HG02642 (cell line): Measurements from ENCODE around the gene UBASH3B.
"Not testable (repeated sequence)": the region's sequence is repeated elsewhere in the genome, so short reads cannot be mapped to it uniquely, and the experiment has no call there.

ENCODE experiments used
- ATAC-seq: cut with Tn5 transposase; IDR thresholded peaks from one replicate; pipeline ENCODE4 v1.9.1; 2021; ENCODE audit warnings: mild to moderate bottlenecking; ENCODE audit not compliant: unreplicated experiment, poor library complexity

The UBASH3B gene

DNA sequence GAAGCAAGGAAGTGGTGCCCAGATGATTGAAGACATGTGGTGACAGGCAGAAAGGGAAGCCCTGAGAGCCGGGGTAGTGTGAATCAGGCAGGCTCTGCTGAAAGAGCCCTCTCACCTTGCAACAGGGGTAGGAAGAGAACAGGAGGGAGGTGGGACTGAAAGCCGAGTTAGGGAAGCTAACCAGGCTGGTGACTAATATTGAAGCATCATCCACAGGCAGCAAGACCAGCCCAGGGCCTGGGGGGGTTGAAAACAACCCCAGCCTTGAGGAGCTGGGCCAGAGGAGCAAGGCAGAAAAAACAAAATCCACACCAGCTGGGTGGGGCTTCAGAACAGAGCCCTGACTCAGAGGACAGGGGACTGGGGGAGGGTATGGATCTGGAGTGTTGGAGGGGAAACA, 147.8 kb downstream of the UBASH3B start:
- no peak for ATAC-seq

GRCh38 chr11:122803716-122804115, 148.2 kb downstream of the UBASH3B start:
- no peak for ATAC-seq

DNA sequence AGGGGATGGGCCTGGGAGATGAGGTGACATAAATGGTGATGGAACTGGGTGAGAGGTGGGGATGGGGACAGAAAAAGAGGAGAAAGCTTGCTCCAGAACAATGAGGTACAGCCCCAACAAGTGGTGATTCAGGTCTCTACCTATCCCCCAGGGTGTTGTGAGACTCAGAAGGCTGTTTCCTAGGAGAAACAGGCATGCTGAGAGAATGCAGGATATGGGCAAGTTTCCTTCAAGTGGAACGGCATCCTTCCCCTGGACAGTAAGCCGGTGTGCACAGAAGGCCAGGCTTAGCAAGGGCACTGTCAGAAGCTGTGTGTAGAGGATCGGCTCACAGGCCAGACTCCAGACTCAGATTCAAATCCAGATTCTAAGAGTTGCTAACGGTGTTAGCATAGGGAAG, 148.6 kb downstream of the UBASH3B start:
- no peak for ATAC-seq

DNA sequence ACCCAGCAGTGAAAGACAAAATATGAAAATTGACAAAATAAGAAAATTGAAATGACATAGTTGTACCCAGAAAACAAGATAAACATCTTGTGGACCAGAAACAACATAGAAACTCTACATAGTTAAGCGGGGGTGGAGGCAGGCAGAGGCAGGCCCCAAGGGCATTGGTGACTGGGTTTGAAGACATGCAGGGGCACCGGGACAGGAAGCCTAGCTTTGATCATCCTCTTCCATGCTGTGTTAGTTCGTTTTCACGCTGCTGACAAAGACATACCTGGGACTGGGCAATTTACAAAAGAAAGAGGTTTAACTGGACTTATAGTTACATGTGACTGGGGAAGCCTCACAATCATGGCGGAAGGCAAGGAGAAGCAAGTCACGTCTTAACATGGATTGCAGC, 149.3 kb downstream of the UBASH3B start:
- ATAC-seq = no peak

- ATAC-seq = no peak
Observed at GRCh38 chr11:122807731-122808477, 152.4 kb downstream of the UBASH3B start.

DNA sequence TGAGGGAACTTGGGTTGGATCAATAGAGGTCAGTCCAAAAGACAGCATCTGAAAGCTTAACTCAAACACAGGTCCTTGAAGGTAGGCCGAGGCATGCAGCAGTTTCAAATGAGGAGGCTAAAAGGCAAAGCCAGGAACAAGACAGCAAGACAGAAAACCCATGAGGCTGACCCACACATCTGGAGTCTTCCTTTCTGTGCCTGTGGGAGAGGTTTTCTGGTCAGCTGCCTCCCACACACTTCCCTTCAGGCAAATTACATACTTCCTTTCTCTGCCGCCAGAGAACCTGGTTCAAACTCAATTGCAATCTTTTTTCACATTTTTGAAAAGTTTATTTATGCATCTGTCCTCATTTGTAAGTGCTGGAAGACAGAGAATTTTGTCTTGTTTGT, 153.0 kb downstream of the UBASH3B start:
- ATAC-seq = peak; percentile 88

GRCh38 chr11:122809866-122810265, 154.3 kb downstream of the UBASH3B start:
- ATAC-seq = no peak

GRCh38 chr11:122811721-122812120, 156.2 kb downstream of the UBASH3B start:
- ATAC-seq = no peak

GRCh38 chr11:122812638-122813037, 157.1 kb downstream of the UBASH3B start:
- ATAC-seq = no peak

GRCh38 chr11:122813176-122813893, 157.8 kb downstream of the UBASH3B start:
- ATAC-seq = no peak

DNA sequence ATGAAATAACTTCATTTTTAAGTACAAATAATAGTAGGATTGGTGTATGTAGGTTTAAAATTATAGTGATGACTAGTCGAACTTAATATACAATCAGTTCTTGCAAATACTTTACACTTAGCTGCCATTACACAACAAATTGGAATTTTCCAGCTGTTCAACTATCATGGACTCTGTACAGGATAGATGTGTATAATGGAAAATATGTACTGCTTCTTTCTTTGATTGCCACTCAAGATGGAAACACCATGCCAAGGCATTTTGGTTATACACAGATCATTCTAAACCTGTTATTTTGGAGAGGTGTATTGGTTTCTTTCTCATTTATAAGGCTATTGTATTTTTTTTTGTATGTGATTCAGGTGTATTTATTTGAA, 158.4 kb downstream of the UBASH3B start:
- ATAC-seq = no peak

DNA sequence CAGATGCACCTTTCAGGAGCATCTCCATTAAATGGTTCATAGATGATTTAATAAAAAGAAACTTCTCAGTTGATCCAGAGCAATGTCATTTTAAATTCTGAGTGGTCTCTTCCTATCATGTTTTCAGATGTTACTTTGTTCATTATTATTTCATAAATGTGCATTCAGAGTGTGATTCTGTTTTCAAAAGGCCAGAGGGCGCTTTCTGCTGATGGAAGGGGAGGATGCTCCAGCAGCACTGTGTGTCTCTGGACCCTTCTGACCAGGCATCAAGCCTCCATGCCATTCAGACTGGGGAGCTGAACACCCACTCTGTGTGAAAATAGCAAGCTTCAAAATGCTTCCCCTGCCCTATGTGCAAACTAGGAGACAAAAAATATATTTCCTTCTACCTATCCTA, 158.9 kb downstream of the UBASH3B start:
- ATAC-seq = no peak

DNA sequence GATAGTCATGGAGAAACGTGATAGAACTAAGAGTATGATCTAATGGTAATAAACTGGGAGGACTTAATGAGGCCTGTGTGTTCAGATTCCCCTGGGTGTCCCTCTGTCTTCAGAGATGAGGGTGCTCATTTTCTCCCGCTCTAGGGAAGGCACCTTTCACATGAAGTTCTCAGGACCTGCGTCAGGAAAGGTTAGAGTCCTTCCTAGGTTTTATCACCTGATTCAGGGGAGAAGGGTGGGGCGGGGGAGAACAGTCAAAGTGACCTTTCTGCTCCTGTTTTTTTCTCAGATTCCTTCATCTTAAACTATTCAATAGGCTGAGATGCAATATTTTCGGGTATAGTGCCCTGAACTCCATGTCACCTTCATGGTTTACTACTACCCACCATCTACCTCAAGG, 160.4 kb downstream of the UBASH3B start:
- ATAC-seq = no peak

GRCh38 chr11:122816761-122817520, 161.4 kb downstream of the UBASH3B start:
- ATAC-seq = no peak

- no peak for ATAC-seq
Observed at GRCh38 chr11:122820158-122820557, 164.6 kb downstream of the UBASH3B start.

- no peak for ATAC-seq
Observed at GRCh38 chr11:122821169-122821568, 165.6 kb downstream of the UBASH3B start.

DNA sequence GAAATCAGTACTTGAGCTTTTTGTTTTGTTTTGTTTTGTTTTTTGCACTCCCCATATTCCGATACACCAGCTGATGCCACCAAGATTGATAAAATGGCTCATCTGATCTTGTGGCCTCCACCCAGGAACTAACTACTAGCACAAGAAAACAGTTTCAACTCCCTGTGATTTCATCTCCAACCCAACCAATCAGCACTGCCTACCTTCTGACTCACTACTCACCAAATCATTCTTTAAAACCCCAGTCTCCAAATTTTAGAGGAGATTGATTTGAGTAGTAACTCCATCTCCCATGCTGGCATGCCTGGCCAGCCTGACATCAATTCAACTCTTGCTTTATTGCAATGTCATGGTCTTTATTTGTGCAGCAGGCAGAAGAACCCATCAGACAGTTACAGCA, 166.7 kb downstream of the UBASH3B start:
- no peak for ATAC-seq

DNA sequence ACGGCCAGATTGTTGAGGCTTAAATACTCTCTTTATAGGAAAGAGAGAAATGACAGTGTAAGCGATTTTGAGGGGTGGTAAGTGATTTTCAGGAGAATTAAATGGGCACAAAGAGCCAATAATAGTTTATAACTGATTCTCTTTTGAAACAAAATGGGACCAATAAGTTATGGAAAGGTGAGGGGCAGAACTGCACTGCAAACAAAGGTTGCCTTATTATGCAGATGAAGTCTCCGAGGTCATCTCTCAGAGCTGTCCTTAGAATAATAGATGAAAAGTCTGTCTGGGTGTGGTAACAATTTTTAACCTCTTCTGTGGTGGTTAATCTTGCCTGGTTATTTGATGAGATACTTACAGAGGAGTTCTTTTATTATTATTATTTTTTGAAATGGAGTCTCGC, 168.0 kb downstream of the UBASH3B start:
- ATAC-seq = no peak

GRCh38 chr11:122829371-122829770, 173.8 kb downstream of the UBASH3B start:
- not testable (repeated sequence) for ATAC-seq

- not testable (repeated sequence) for ATAC-seq
Observed at GRCh38 chr11:122832297-122832696, 176.8 kb downstream of the UBASH3B start.
